ENCODE data around the gene AFF3. TPM values are rescaled to one million over a fixed set of nuclear protein-coding genes. Genes with fewer than 3 reads are reported as not detected.
A peak's percentile ranks its signal among the peaks of the same experiment; 100 is the strongest.
"Not testable (repeated sequence)": the region's sequence is repeated elsewhere in the genome, so short reads cannot be mapped to it uniquely, and the experiment has no call there.

Gene AFF3
- total RNA-seq, 2 donors from 2014 or later, result 20.8 to 22.8 TPM

GRCh38 chr2:100113990-100114433 lies 28.4 kb downstream of the AFF3 start:
- ATAC-seq (no peak), DNase-seq (no peak)
- intact Hi-C loops (cut with DNase I), result loop anchor here in 1 of 2 donors (10.0 kb wide), 1 partner anchor 121 kb away; no protein-coding TSS in a partner anchor

DNA sequence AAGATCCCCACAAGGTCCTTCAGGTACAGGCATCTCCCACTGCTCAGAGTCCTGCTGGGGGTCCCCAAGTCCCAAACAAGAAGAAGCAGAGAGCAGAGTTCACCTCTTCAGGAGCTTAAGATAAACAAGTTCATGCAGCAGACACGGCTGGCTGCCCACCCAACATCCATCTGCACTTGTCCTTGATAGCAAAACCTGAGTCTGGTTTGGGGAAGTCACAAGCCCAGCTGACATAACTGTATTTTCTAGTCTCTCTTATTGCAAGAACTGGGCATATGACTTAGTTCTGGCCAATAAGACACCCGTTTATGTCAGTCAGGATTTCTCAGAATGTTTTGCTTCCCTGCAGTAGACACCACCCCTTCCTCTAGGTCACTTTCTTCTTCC lies 31.8 kb downstream of the AFF3 start:
- no peak for DNase-seq
- ATAC-seq, result no peak
- intact Hi-C loops (cut with DNase I), result loop anchor here in 1 of 2 donors (10.0 kb wide), 1 partner anchor 124 kb away; no protein-coding TSS in a partner anchor

GRCh38 chr2:100109986-100110613 lies 32.3 kb downstream of the AFF3 start:
- DNase-seq (no peak), ATAC-seq (no peak)
- intact Hi-C loops (cut with DNase I), result loop anchor here in 1 of 2 donors (10.0 kb wide), 1 partner anchor 125 kb away; no protein-coding TSS in a partner anchor

DNA sequence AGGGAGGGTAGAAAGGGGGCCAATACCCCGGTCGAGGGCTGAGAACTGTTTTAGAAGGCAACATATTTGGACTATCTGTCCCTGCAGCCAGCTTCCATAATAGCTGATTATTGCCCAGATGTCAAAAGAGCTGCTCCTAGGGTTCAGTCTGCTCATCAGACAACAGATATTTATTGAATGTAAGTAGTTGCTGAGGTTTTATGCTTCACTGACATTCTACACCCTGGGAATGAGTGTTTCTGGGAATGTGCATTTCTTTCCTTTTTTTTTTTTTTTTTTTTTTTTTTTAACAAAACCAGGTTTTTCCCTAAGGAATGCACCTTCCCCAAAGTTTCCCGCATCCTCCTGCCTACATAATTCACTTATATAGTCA lies 33.8 kb downstream of the AFF3 start:
- intact Hi-C loops (cut with DNase I); DNase-seq; ATAC-seq: not testable (repeated sequence)

GRCh38 chr2:100107906-100108647 lies 34.3 kb downstream of the AFF3 start:
- no peak for ATAC-seq
- intact Hi-C loops (cut with DNase I), result no loop called here
- no peak for DNase-seq

DNA sequence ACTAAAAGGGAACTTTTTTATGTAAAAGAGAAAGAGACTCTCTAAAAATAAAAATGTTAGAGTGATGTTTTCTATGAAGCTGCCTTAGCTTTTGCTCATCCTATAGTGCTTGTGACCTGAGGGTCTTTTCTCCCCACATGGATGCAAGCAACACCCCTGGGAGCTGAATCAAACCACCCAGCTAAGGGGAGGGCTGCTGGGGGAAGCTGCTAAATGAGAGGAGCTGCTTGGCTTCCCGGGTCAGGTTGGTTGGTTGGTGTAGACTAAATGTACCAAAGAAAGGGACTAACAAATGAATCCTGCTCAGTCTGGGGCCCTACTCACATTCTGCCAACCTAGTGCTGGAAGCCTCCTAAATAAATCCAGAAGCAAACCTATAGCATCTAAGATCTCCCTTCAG lies 35.0 kb downstream of the AFF3 start:
- no peak for DNase-seq
- ATAC-seq, result no peak
- intact Hi-C loops (cut with DNase I), result no loop called here

GRCh38 chr2:100106460-100106859 lies 35.9 kb downstream of the AFF3 start:
- DNase-seq (peak; percentile 24), ATAC-seq (peak in 1 of 2 donors; percentile 50)
- intact Hi-C loops (cut with DNase I), result no loop called here

GRCh38 chr2:100105678-100106054 lies 36.7 kb downstream of the AFF3 start:
- DNase-seq, result no peak
- ATAC-seq, result peak; percentile 12 to 39
- intact Hi-C loops (cut with DNase I), result no loop called here

- DNase-seq, result peak; percentile 28
- intact Hi-C loops (cut with DNase I), result no loop called here
These were observed 37.4 kb downstream of the AFF3 start for GRCh38 chr2:100104718-100105677.

GRCh38 chr2:100104265-100104664 lies 38.1 kb downstream of the AFF3 start:
- DNase-seq; intact Hi-C loops (cut with DNase I): not testable (repeated sequence)
- peak; percentile 32 to 70 for ATAC-seq

More at GRCh38 chr2:100104718-100105677, 37.4 kb downstream of the AFF3 start:
- peak; percentile 58 to 76 for ATAC-seq

GRCh38 chr2:100103527-100104252 lies 38.7 kb downstream of the AFF3 start:
- intact Hi-C loops (cut with DNase I); DNase-seq: not testable (repeated sequence)
- ATAC-seq, result peak; percentile 8 to 17

GRCh38 chr2:100102466-100103180 lies 39.8 kb downstream of the AFF3 start:
- DNase-seq; ATAC-seq; intact Hi-C loops (cut with DNase I): not testable (repeated sequence)

DNA sequence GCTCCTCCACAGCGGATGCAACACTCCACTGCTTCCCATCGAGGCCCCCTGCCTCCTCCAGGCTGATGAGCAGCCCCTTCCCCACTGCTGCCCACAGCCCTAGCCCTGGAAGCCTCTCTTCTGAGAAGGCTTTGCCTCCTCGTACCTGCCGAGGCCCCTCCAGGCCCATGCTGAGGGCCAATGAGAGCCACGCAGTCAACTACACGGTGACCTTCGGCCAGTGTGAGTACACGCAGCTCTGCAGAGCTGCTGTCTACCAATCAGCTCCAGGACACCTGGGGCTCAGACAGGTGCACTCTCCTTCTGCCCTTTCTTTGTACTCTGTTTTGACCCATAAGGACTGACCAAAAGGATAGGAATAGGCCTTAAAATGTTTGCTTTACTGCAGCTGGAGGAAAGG lies 43.5 kb downstream of the AFF3 start:
- ATAC-seq; intact Hi-C loops (cut with DNase I); DNase-seq: not testable (repeated sequence)

DNA sequence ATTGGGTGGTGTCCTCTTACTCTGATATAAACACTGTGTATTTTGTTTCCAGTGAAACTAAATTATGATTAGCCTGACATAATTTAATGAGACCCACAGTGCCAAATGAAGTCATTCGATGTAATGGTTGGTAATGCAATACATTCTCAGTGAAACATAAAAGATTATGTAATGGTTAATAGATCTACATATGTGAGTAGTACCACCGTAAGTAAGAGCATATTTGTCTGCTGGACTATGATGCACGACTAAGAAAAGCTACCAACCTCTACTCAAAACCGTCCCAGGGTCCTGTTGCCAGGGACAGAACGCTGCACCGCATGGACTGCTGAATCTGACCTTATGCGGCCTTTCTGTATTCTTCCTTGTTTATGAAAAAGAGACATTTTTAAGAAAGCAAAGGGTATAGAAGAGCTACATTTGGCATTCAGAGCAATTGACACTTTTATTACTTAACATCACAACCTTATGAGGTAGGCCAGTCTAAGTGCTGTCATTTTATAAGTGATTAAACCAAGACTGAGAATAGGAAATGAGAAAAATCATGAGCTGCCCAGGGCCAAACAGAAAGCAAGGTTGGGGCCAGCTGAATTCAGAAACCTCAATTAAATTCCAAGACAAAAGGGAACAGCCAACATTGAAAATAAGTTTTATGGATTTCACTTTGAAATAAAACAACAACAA lies 44.6 kb downstream of the AFF3 start:
- DNase-seq; intact Hi-C loops (cut with DNase I); ATAC-seq: not testable (repeated sequence)

GRCh38 chr2:100095845-100096244 lies 46.5 kb downstream of the AFF3 start:
- DNase-seq; ATAC-seq; intact Hi-C loops (cut with DNase I): not testable (repeated sequence)

- ATAC-seq; DNase-seq; intact Hi-C loops (cut with DNase I): not testable (repeated sequence)
These were observed 50.6 kb downstream of the AFF3 start for GRCh38 chr2:100091807-100092206.

DNA sequence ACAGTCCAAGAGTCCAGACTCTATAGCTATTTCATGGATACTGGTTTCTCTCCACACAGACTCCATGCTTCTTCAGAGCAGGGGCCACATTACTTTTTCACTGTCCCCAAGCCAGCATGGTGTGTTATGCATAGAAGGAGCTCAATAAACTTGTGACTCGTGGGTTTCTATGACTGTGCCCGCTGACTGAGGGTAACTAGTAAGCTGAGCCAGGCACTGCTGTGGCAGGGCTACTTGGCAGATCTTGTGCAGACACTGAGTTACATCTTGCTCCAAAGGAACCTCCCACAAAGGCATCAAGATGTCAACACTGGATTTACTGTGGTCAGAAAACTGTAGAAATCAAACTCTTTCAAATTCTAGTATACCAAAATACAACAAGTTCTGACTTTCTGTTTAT lies 56.6 kb downstream of the AFF3 start:
- ATAC-seq; intact Hi-C loops (cut with DNase I); DNase-seq: not testable (repeated sequence)
